HEK293T (cell line): ENCODE results near the gene CSTB.

Experiments used
- ARNT ChIP-seq: fragments of 450-650 bp; IDR thresholded peaks from 2 replicates; pipeline ENCODE4 v1.6.1; 2017; ENCODE audit warnings: mild to moderate bottlenecking
- BHLHE40 ChIP-seq: fragments of 450-650 bp; IDR thresholded peaks from 2 replicates; pipeline ENCODE4 v1.6.1; 2016; ENCODE audit warnings: mild to moderate bottlenecking, moderate library complexity, borderline replicate concordance
- HDGF ChIP-seq: fragments of 450-650 bp; IDR thresholded peaks from 2 replicates; pipeline ENCODE4 v1.6.1; 2017; ENCODE audit warnings: antibody characterized with exemption, borderline replicate concordance
- LEF1 ChIP-seq: fragments of 450-650 bp; IDR thresholded peaks from 2 replicates; pipeline ENCODE4 v1.6.1; 2017; ENCODE audit warnings: mild to moderate bottlenecking, borderline replicate concordance
- NFRKB ChIP-seq: fragments of 450-650 bp; IDR thresholded peaks from 2 replicates; pipeline ENCODE4 v1.6.1; 2016; ENCODE audit warnings: mild to moderate bottlenecking, moderate library complexity
- ZNF384 ChIP-seq: fragments of 450-650 bp; IDR thresholded peaks from 2 replicates; pipeline ENCODE4 v1.6.1; 2016

GRCh38 chr21:43753439-43753799 is 22.7 kb downstream of the CSTB start:
- TF ChIP-seq NFRKB, result no peak
- no peak for TF ChIP-seq ARNT
- no peak for TF ChIP-seq HDGF
- TF ChIP-seq ZNF384, result no peak
- no peak for TF ChIP-seq BHLHE40
- no peak for TF ChIP-seq LEF1
